A673 (cell line): ENCODE results near the gene UBE2R2. TPM values are rescaled to one million over a fixed set of nuclear protein-coding genes. Genes with fewer than 3 reads are reported as not detected.
"Not testable (repeated sequence)": the region's sequence is repeated elsewhere in the genome, so short reads cannot be mapped to it uniquely, and the experiment has no call there.

ENCODE experiments used
- BruUV-seq: library from RNA; stranded (reverse); fragments of 400-500 nt; replicated peaks from 2 replicates; lab custom pipeline; 2021; lab: Mats Ljungman, UMichigan
- CTCF ChIA-PET: fragments of 300-600 bp; sonication (Branson Sonifier 250); formaldehyde crosslinking; loops from one replicate; lab custom pipeline; 2022; ENCODE audit warnings: antibody characterized with exemption; lab: Charles Lee
- POLR2A ChIA-PET: fragments of 300-600 bp; sonication (Branson Sonifier 250); formaldehyde crosslinking; loops from one replicate; lab custom pipeline; 2022; ENCODE audit warnings: antibody characterized with exemption; ENCODE audit not compliant: low non-redundant PET; lab: Charles Lee
- DNase-seq: peaks from one replicate; pipeline ENCODE4 v3.0.0-alpha.2; 2015; ENCODE audit warnings: low spot score
- H3K27ac ChIP-seq: fragments of 200-600 bp; sonication (generic); 2 replicates; pipeline ENCODE4 v1.5.1; 2016; ENCODE audit warnings: mixed run types, low read depth, mild to moderate bottlenecking, mixed read lengths, antibody characterized with exemption, low read length; ENCODE audit not compliant: poor library complexity, severe bottlenecking
- H3K27me3 ChIP-seq: fragments of 200-600 bp; sonication (generic); replicated peaks from 2 replicates; pipeline ENCODE4 v1.6.1; 2017; ENCODE audit warnings: mixed run types, low read depth, mild to moderate bottlenecking, mixed read lengths, antibody characterized with exemption, low read length; ENCODE audit not compliant: insufficient read depth, poor library complexity
- H3K36me3 ChIP-seq: fragments of 200-600 bp; sonication (generic); 2 replicates; pipeline ENCODE4 v1.6.1; 2016; ENCODE audit warnings: mixed run types, mild to moderate bottlenecking, mixed read lengths, antibody characterized with exemption, low read length; ENCODE audit not compliant: insufficient read depth, poor library complexity, severe bottlenecking
- H3K4me1 ChIP-seq: fragments of 200-600 bp; sonication (generic); 2 replicates; pipeline ENCODE4 v1.6.1; 2017; ENCODE audit warnings: mixed run types, mild to moderate bottlenecking, mixed read lengths, antibody characterized with exemption, low read length; ENCODE audit not compliant: insufficient read depth, poor library complexity, severe bottlenecking
- H3K4me3 ChIP-seq: fragments of 200-600 bp; sonication (generic); 2 replicates; pipeline ENCODE4 v1.5.1; 2016; ENCODE audit warnings: low read depth, mixed run types, mild to moderate bottlenecking, mixed read lengths, low read length; ENCODE audit not compliant: poor library complexity, severe bottlenecking
- H3K9me3 ChIP-seq: fragments of 200-600 bp; sonication (generic); 2 replicates; pipeline ENCODE4 v1.6.1; 2016; ENCODE audit warnings: mixed run types, low read depth, mild to moderate bottlenecking, mixed read lengths, antibody characterized with exemption, low read length; ENCODE audit not compliant: poor library complexity, severe bottlenecking
- EZH2 ChIP-seq: fragments of 200-600 bp; sonication (generic); IDR thresholded peaks from 2 replicates; pipeline ENCODE4 v1.6.1; 2017; ENCODE audit warnings: borderline replicate concordance, low read depth, mild to moderate bottlenecking, mixed read lengths, antibody characterized with exemption, low read length; ENCODE audit not compliant: poor library complexity, severe bottlenecking
- intact Hi-C: fragments of 100-400 bp; cut with micrococcal nuclease; formaldehyde crosslinking; loops from one replicate; pipeline ENCODE4 v1.10.0; 2022; ENCODE audit not compliant: unreplicated experiment
- total RNA-seq: library from RNA; stranded (reverse); gene quantifications from 2 replicates; pipeline ENCODE4 v1.2.3, GENCODE V29; 2021
- TF ChIP-seq, protein P1 (sequence below): fragments of 300-800, 200-600 bp; sonication (generic); conservative IDR thresholded peaks from 2 replicates; pipeline ENCODE4 v1.5.1; 2017; ENCODE audit warnings: low read depth, mild to moderate bottlenecking, antibody characterized with exemption, low read length, moderate library complexity, mixed read lengths

Gene UBE2R2
- total RNA-seq, 1 experiment from 2014 or later, result 49.2 TPM

DNA sequence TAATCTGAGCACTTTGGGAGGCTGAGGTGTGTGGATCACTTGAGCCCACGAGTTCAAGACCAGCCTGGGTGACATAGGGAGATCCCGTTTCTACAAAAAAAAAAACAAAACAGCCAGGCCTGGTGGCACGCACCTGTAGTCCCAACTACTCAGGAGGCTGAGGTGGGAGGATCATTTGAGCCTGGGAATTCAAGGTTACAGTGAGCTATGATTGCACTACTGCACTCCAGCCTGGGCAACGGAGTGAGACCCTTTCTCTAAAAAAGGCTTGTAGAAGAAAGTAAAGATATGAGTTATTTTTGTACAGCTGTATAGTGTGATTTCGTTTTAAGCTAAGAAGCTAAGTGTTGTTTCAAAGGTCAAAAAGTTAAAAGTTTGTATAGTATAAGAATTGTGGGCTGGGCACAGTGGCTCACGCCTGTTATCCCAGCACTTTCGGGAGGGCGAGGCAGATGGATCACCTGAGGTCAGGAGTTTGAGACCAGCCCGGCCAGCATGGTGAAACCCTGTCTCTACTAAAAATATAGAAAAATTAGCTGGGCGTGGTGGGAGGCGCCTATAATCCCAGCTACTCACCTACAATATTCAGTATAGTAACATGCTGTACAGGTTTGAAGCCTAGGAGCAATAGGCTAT lies 18.8 kb downstream of the UBE2R2 start:
- H3K36me3 ChIP-seq, result no peaks in the 10 kb centered on the region
- H3K27me3 ChIP-seq, result no peaks in the 10 kb centered on the region
- POLR2A ChIA-PET, result interaction anchor here (0.6 kb wide), 1 partner anchor 15 kb away, joined by 4 read pairs; no protein-coding TSS in a partner anchor
- intact Hi-C loops, result no loop called here
- no peak for DNase-seq
- CTCF ChIA-PET, result no interaction called here
- TF ChIP-seq EZH2, result no peak
- TF ChIP-seq, protein P1, sequence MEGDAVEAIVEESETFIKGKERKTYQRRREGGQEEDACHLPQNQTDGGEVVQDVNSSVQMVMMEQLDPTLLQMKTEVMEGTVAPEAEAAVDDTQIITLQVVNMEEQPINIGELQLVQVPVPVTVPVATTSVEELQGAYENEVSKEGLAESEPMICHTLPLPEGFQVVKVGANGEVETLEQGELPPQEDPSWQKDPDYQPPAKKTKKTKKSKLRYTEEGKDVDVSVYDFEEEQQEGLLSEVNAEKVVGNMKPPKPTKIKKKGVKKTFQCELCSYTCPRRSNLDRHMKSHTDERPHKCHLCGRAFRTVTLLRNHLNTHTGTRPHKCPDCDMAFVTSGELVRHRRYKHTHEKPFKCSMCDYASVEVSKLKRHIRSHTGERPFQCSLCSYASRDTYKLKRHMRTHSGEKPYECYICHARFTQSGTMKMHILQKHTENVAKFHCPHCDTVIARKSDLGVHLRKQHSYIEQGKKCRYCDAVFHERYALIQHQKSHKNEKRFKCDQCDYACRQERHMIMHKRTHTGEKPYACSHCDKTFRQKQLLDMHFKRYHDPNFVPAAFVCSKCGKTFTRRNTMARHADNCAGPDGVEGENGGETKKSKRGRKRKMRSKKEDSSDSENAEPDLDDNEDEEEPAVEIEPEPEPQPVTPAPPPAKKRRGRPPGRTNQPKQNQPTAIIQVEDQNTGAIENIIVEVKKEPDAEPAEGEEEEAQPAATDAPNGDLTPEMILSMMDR, result no peak
- peaks cover 8% of the 10 kb centered on the region for H3K4me1 ChIP-seq
- H3K27ac ChIP-seq, result no peak overlapping the region
- H3K9me3 ChIP-seq, result no peaks in the 10 kb centered on the region
- BruUV-seq, result no TSS peak
- H3K4me3 ChIP-seq, result no peak overlapping the region

DNA sequence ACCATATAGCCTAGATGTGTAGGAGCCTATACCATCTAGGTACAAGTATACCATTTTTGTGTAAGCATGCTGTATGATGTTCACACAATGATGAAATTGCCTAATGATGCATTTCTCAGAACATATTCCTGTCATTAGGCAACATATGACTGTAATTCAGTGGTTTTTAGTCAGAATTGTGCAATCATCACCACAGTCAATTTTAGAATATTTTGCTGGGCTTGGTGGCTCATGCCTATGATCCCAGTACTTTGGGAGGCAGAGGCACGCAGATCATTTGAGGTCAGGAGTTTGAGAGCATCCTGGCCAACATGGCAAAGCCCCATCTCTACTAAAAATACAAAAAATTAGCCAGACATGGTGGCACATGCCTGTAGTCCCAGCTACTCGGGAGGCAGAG lies 19.3 kb downstream of the UBE2R2 start:
- H3K4me1 ChIP-seq, DNase-seq, H3K4me3 ChIP-seq, CTCF ChIA-PET, intact Hi-C loops, H3K36me3 ChIP-seq, BruUV-seq, POLR2A ChIA-PET, H3K27me3 ChIP-seq, H3K9me3 ChIP-seq, H3K27ac ChIP-seq: not testable (repeated sequence)

DNA sequence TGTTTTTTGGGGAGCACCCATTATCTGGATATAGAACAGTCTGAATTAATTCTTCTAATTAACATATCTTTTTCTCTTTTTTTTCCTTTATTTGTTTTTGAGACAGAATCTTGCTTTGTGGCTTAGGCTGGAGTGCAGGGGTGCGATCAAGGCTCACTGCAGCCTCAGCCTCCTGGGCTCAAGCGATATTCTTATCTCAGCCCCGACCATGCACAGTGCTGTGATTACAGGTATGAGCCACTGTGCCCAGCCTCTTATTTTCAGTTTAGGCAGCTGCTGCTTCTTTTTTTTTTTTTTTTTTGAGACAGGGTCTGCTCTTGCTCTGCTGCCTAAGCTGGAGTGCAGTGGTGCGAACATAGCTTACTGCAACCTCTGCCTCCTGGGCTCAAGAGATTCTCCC lies 20.2 kb downstream of the UBE2R2 start:
- H3K4me3 ChIP-seq, result no peak overlapping the region
- no peak overlapping the region for H3K27ac ChIP-seq
- intact Hi-C loops, result no loop called here
- CTCF ChIA-PET, result no interaction called here
- TF ChIP-seq, protein P1, result no peak
- no peak for TF ChIP-seq EZH2
- no peak for DNase-seq
- peaks cover 14% of the 10 kb centered on the region for H3K4me1 ChIP-seq
- H3K27me3 ChIP-seq, result no peaks in the 10 kb centered on the region
- POLR2A ChIA-PET, result no interaction called here
- no peaks in the 10 kb centered on the region for H3K36me3 ChIP-seq
- H3K9me3 ChIP-seq, result no peaks in the 10 kb centered on the region
- BruUV-seq, result no TSS peak

DNA sequence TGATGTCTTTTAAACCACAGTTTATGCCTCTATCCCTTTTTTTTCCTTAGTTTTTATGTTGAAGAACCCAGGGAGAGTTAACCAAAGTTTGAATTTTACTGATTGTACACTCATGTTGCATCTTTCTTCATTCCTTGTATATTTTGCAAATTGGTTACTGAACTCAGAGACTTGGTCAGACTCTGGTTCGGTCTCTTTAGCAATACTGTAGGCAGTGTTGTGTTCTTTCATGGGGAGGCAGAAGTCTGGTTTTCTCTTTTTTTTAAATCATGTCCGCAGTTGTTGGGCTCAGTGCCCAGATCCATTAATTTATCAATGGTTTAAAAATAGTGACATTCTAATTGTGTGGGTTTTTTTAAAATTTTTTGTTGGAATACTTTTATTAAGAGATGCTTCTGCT lies 23.4 kb downstream of the UBE2R2 start:
- DNase-seq, result no peak
- no peaks in the 10 kb centered on the region for H3K36me3 ChIP-seq
- H3K4me1 ChIP-seq, result peaks cover 20% of the 10 kb centered on the region
- BruUV-seq, result no TSS peak
- CTCF ChIA-PET, result no interaction called here
- no peaks in the 10 kb centered on the region for H3K9me3 ChIP-seq
- no peak overlapping the region for H3K27ac ChIP-seq
- no peaks in the 10 kb centered on the region for H3K27me3 ChIP-seq
- H3K4me3 ChIP-seq, result no peak overlapping the region
- intact Hi-C loops, result no loop called here
- no peak for TF ChIP-seq EZH2
- TF ChIP-seq, protein P1, result no peak
- POLR2A ChIA-PET, result no interaction called here
